Raji (cell line): Measurements from ENCODE around the gene EIF4E1B.

Experiments used
- POLR2A ChIP-seq: IDR thresholded peaks from 2 replicates; pipeline ENCODE4 v1.6.1; 2011; ENCODE audit warnings: low read depth, low read length, control low read depth; ENCODE audit not compliant: insufficient read depth

The EIF4E1B gene

DNA sequence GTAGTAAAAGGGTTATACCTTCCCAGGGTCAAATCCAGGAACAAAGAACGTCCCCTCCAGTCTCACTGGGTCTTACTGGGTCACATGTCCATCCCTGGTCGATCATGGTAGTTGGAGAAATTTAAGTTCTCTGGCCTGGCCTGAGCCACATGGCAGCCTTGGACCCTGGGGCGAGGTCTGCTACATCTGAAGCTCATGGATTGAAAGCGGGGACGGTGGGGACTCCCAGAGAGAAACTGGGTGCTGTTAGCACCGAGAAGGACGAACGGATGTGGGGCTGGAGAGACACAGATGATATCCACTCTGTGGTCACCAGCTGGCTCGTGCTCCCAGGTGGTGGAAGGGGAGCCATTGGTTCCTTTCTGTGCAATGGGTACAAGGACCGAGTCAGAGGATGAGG is 63.7 kb downstream of the EIF4E1B start:
- TF ChIP-seq POLR2A: no peak

- TF ChIP-seq POLR2A: no peak
Measured at GRCh38 chr5:176694631-176695030, 64.2 kb downstream of the EIF4E1B start.

- TF ChIP-seq POLR2A: no peak
Measured at GRCh38 chr5:176695073-176695472, 64.6 kb downstream of the EIF4E1B start.
